H9 (cell line): Measurements from ENCODE around the gene PDE4B. TPM values are rescaled to one million over a fixed set of nuclear protein-coding genes. Genes with fewer than 3 reads are reported as not detected.

Source experiments
- DNase-seq: peaks from one replicate; pipeline ENCODE4 v3.0.0-alpha.2; 2017
- H2AFZ ChIP-seq: one replicate; pipeline ENCODE4 v1.6.1; 2013; ENCODE audit warnings: mild to moderate bottlenecking, low read length, control low read depth, moderate library complexity
- H2AK5ac ChIP-seq: 2 replicates; pipeline ENCODE4 v1.6.1; 2013; ENCODE audit warnings: low read length, control low read depth, mixed read lengths; ENCODE audit not compliant: insufficient read length
- H2BK120ac ChIP-seq: one replicate; pipeline ENCODE4 v1.6.1; 2013; ENCODE audit warnings: low read depth, mild to moderate bottlenecking, low read length, control low read depth, inconsistent platforms; ENCODE audit not compliant: poor library complexity, severe bottlenecking
- H2BK12ac ChIP-seq: 2 replicates; pipeline ENCODE4 v1.6.1; 2013; ENCODE audit warnings: low read length, control low read depth, mixed read lengths, low read depth; ENCODE audit not compliant: insufficient read length
- H2BK15ac ChIP-seq: 2 replicates; pipeline ENCODE4 v1.6.1; 2013; ENCODE audit warnings: low read depth, low read length, control low read depth
- H2BK20ac ChIP-seq: one replicate; pipeline ENCODE4 v1.6.1; 2013; ENCODE audit warnings: low read depth, mild to moderate bottlenecking, low read length, control low read depth, inconsistent platforms; ENCODE audit not compliant: poor library complexity, severe bottlenecking
- H2BK5ac ChIP-seq: 2 replicates; pipeline ENCODE4 v1.6.1; 2013; ENCODE audit warnings: low read length, control low read depth, mixed read lengths; ENCODE audit not compliant: insufficient read length
- H3K14ac ChIP-seq: 2 replicates; pipeline ENCODE4 v1.6.1; 2013; ENCODE audit warnings: low read length, control low read depth; ENCODE audit not compliant: insufficient read depth
- H3K18ac ChIP-seq: 2 replicates; pipeline ENCODE4 v1.6.1; 2013; ENCODE audit warnings: low read depth, mild to moderate bottlenecking, mixed read lengths, low read length, control low read depth; ENCODE audit not compliant: insufficient read length
- H3K23ac ChIP-seq: 2 replicates; pipeline ENCODE4 v1.6.1; 2013; ENCODE audit warnings: low read length, control low read depth, mixed read lengths, low read depth; ENCODE audit not compliant: insufficient read length
- H3K23me2 ChIP-seq: 2 replicates; pipeline ENCODE4 v1.6.1; 2013; ENCODE audit warnings: low read depth, mild to moderate bottlenecking, mixed read lengths, low read length, control low read depth; ENCODE audit not compliant: insufficient read length, poor library complexity, severe bottlenecking
- H3K27ac ChIP-seq: 2 replicates; pipeline ENCODE4 v1.5.1; 2013; ENCODE audit warnings: low read length, control low read depth, mixed read lengths, low read depth; ENCODE audit not compliant: insufficient read length
- H3K27me3 ChIP-seq: 2 replicates; pipeline ENCODE4 v1.6.1; 2013; ENCODE audit warnings: low read length, control low read depth, inconsistent platforms; ENCODE audit not compliant: insufficient read depth
- H3K4ac ChIP-seq: 2 replicates; pipeline ENCODE4 v1.6.1; 2013; ENCODE audit warnings: low read depth, mild to moderate bottlenecking, control low read depth, inconsistent platforms, low read length, moderate library complexity
- H3K4me1 ChIP-seq: 2 replicates; pipeline ENCODE4 v1.6.1; 2013; ENCODE audit warnings: low read length, control low read depth, inconsistent platforms; ENCODE audit not compliant: insufficient read depth
- H3K4me2 ChIP-seq: 2 replicates; pipeline ENCODE4 v1.6.1; 2013; ENCODE audit warnings: low read length, control low read depth, mixed read lengths; ENCODE audit not compliant: insufficient read length, insufficient read depth
- H3K56ac ChIP-seq: 2 replicates; pipeline ENCODE4 v1.6.1; 2013; ENCODE audit warnings: low read depth, mild to moderate bottlenecking, mixed read lengths, low read length, control low read depth; ENCODE audit not compliant: insufficient read length
- H3K79me1 ChIP-seq: 2 replicates; pipeline ENCODE4 v1.6.1; 2013; ENCODE audit warnings: low read depth, mild to moderate bottlenecking, moderate library complexity, low read length, control low read depth, inconsistent platforms; ENCODE audit not compliant: insufficient read depth, poor library complexity, severe bottlenecking
- H3K79me2 ChIP-seq: 2 replicates; pipeline ENCODE4 v1.6.1; 2013; ENCODE audit warnings: low read length, control low read depth, inconsistent platforms; ENCODE audit not compliant: insufficient read depth
- H3K9ac ChIP-seq: 2 replicates; pipeline ENCODE4 v1.6.1; 2013; ENCODE audit warnings: low read length, control low read depth, mixed read lengths; ENCODE audit not compliant: insufficient read length; ENCODE audit errors: extremely low read depth
- H3K9me3 ChIP-seq: one replicate; pipeline ENCODE4 v1.6.1; 2013; ENCODE audit warnings: low read depth, low read length, inconsistent platforms; ENCODE audit not compliant: control insufficient read depth
- H3T11ph ChIP-seq: one replicate; pipeline ENCODE4 v1.6.1; 2013; ENCODE audit warnings: mild to moderate bottlenecking, low read length, control low read depth, inconsistent platforms
- H4K20me1 ChIP-seq: one replicate; pipeline ENCODE4 v1.6.1; 2013; ENCODE audit not compliant: control insufficient read depth, insufficient read length, insufficient read depth
- H4K5ac ChIP-seq: 2 replicates; pipeline ENCODE4 v1.6.1; 2013; ENCODE audit warnings: low read depth, mild to moderate bottlenecking, mixed read lengths, low read length, control low read depth; ENCODE audit not compliant: insufficient read length
- H4K8ac ChIP-seq: replicated peaks from 2 replicates; pipeline ENCODE4 v1.6.1; 2013; ENCODE audit warnings: low read length, control low read depth, mixed read lengths, low read depth; ENCODE audit not compliant: insufficient read length
- H4K91ac ChIP-seq: 2 replicates; pipeline ENCODE4 v1.6.1; 2013; ENCODE audit warnings: low read depth, mild to moderate bottlenecking, moderate library complexity, mixed read lengths, low read length, control low read depth; ENCODE audit not compliant: insufficient read length
- H3K27ac Mint-ChIP-seq, 3 experiments: 2 replicates in 2 of 3; 3 replicates in 1 of 3; pipeline ENCODE4 v1.8.0; 2020 to 2021; ENCODE audit warnings: mixed read lengths in 3 of 3, mild to moderate bottlenecking in 1 of 3, moderate library complexity in 1 of 3
- H3K27me3 Mint-ChIP-seq: 2 replicates; pipeline ENCODE4 v1.8.0; 2021; ENCODE audit warnings: low read depth, mild to moderate bottlenecking, moderate library complexity, mixed read lengths
- H3K36me3 Mint-ChIP-seq, 3 experiments: 2 replicates in 2 of 3; 3 replicates in 1 of 3; pipeline ENCODE4 v1.8.0; 2020 to 2021; ENCODE audit warnings: low read depth in 3 of 3, mixed read lengths in 3 of 3; ENCODE audit not compliant: insufficient read depth in 1 of 3
- H3K4me1 Mint-ChIP-seq, 2 experiments: 2 replicates each; pipeline ENCODE4 v1.8.0; 2020; ENCODE audit warnings: mixed read lengths in 2 of 2
- H3K4me3 Mint-ChIP-seq, 2 experiments: 2 replicates in 1 of 2; 3 replicates in 1 of 2; pipeline ENCODE4 v1.8.0; 2020 to 2021; ENCODE audit warnings: mild to moderate bottlenecking in 2 of 2, mixed read lengths in 2 of 2, moderate library complexity in 1 of 2
- H3K9me3 Mint-ChIP-seq, 2 experiments: 2 replicates in 1 of 2; 3 replicates in 1 of 2; pipeline ENCODE4 v1.8.0; 2020; ENCODE audit warnings: mild to moderate bottlenecking in 2 of 2, mixed read lengths in 2 of 2, moderate library complexity in 1 of 2
- CTCF ChIP-seq: fragments of 200-600 bp; sonication (generic); conservative IDR thresholded peaks from 3 replicates; pipeline ENCODE4 v1.8.0; 2021; ENCODE audit warnings: antibody characterized with exemption, mild to moderate bottlenecking
- WGBS: extraction: QIAGEN DNeasy Blood & Tissue Kit; methylation state at CpG from one replicate; pipeline ENCODE4 v1.1.7; 2013; ENCODE audit warnings: missing lambda C conversion rate, low lambda C conversion rate, mixed read lengths; ENCODE audit not compliant: insufficient read length; ENCODE audit errors: extremely low coverage; 5-methylcytosine and 5-hydroxymethylcytosine counted together
- total RNA-seq: library from RNA; stranded (reverse); gene quantifications from 2 replicates; pipeline ENCODE4 v1.2.1, GENCODE V29; 2021

PDE4B gene
- total RNA-seq, 1 experiment from 2014 or later: 19.8 TPM

- Histone ChIP-seq H2AK5ac (no peak overlapping the region), H3K23me2 (no peaks in the 10 kb centered on the region), H2BK20ac (no peak overlapping the region), H4K91ac (no peak overlapping the region), H2BK12ac (no peak overlapping the region), H3K56ac (no peak overlapping the region), H3K4me1 (no peaks in the 10 kb centered on the region), H4K20me1 (no peaks in the 10 kb centered on the region), H3K79me2 (no peaks in the 10 kb centered on the region), H4K8ac (no peak overlapping the region), H4K5ac (no peak overlapping the region), H3K27ac (no peak overlapping the region), H3K4ac (no peak overlapping the region), H3K79me1 (no peaks in the 10 kb centered on the region), H3K9me3 (no peaks in the 10 kb centered on the region), H3K18ac (no peak overlapping the region), H3K4me2 (no peak overlapping the region), H3T11ph (no peak overlapping the region), H2BK120ac (no peak overlapping the region), H3K23ac (no peak overlapping the region), H3K27me3 (no peaks in the 10 kb centered on the region), H2BK15ac (no peak overlapping the region), H3K9ac (no peak overlapping the region), H3K14ac (no peak overlapping the region), H2AFZ (no peak overlapping the region), H2BK5ac (no peak overlapping the region)
- H3K27me3 Mint-ChIP-seq: no peaks in the 10 kb centered on the region
- no peaks in the 10 kb centered on the region; a peak in 1 of 5 replicates for H3K9me3 Mint-ChIP-seq
- WGBS: 100% methylated on average over 3 of the region's 4 CpGs
- no peaks in the 10 kb centered on the region for H3K36me3 Mint-ChIP-seq
- H3K27ac Mint-ChIP-seq: no peak overlapping the region
- no peaks in the 10 kb centered on the region for H3K4me1 Mint-ChIP-seq
- no peak for DNase-seq
- no peak overlapping the region for H3K4me3 Mint-ChIP-seq
- no peak for TF ChIP-seq CTCF
These were observed 147.4 kb downstream of the PDE4B start for GRCh38 chr1:65940126-65940525.
